GM18868 (cell line): ENCODE measurements around the gene AVPI1.
"Not testable (repeated sequence)": the region's sequence is repeated elsewhere in the genome, so short reads cannot be mapped to it uniquely, and the experiment has no call there.

Source experiments
- ATAC-seq: cut with Tn5 transposase; IDR thresholded peaks from one replicate; pipeline ENCODE4 v1.9.1; 2021; ENCODE audit warnings: mild to moderate bottlenecking, moderate library complexity; ENCODE audit not compliant: unreplicated experiment

AVPI1 gene

DNA sequence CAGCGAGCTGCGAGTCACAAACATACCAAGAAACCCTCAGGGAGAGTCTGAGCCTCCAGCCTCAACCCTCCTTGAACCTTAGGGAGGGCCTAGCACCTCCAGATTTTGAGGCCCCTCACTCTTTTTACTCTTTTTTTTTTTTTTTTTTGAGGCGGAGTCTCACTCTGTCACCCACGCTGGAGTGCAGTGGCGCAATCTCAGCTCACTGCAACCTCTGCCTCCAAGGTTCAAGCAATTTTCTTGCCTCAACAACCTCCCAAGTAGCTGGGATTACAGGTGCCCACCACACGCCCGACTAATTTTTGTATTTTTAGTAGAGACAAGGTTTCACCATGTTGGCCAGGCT is 2.7 kb downstream of the AVPI1 start:
- not testable (repeated sequence) for ATAC-seq

DNA sequence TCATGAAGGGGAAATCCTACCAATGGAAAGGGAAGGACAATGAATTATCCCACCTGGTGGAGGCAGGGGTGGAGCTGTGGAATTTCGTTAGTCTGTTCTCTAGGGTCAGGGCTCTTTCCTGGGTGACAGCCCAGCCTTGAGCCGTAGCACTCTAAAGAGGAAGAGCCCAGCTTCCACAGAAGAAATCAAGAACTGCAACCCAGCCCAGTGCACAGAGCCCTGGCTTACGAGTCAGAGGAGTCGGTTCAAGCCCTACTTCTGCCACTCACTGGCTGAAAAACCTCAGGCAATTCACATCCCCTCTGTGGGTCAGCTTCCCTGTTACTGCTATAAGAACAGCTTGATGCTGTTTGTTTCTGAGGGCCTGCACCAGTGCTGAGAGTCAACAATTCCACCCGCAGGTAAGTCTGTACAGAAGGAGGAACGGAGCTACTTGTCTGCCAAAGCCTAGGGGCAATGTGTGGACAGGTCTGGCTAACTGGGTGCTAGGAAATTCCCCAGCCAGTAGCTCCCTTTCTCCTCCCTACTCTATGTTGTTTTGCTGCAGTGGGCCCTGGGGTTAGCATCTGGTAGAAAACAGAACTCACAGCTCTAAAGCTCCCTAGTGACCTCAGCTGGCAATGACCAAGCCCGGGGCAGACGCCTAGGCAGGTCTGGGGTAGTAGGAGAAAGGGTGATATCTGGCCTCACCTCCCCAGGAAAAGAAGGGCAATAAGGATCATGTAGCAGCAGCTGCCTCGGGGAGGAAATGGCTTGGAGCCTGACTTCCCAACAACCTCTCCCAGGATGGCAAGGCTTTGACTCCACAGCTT is 3.3 kb downstream of the AVPI1 start:
- ATAC-seq, result no peak

DNA sequence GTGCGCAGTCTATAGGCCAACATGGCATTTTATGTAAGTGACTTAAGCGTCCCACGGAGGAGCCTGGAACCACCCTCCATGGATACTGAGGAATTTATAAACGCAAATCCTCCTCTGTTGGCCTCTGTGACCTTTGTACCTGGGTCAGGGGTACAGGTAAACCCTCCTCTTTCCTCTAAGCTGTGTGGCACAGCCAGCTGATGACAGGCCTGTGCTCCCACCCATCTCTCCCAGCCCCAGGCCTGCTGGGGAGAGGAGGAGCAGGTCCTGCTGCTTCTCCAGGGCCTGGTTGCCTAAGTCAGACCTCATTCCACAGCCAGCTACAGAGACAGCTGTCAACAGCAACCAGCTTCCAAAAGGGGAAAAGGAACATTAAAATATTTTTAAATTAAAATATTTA is 5.0 kb downstream of the AVPI1 start:
- ATAC-seq, result no peak

DNA sequence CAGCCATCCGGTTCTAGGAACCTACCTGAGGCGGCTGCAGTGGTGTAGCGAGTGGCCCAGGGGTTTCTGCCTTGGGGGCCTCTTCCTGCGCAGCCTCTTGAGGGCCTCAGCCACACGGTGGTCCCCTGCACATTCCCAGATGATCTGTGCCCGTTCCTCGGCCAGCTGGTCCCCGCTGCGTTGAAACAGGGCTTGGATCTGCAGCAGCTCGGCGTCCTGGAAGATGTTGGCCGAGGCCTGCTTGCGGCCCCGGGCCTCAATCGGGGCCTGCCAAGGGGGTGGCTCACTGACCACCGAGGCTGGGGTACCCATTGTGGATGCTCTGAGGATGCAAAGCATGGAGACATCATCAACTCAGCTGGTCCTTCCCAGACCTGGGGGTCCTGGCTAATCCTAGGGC is 7.4 kb downstream of the AVPI1 start:
- no peak for ATAC-seq

DNA sequence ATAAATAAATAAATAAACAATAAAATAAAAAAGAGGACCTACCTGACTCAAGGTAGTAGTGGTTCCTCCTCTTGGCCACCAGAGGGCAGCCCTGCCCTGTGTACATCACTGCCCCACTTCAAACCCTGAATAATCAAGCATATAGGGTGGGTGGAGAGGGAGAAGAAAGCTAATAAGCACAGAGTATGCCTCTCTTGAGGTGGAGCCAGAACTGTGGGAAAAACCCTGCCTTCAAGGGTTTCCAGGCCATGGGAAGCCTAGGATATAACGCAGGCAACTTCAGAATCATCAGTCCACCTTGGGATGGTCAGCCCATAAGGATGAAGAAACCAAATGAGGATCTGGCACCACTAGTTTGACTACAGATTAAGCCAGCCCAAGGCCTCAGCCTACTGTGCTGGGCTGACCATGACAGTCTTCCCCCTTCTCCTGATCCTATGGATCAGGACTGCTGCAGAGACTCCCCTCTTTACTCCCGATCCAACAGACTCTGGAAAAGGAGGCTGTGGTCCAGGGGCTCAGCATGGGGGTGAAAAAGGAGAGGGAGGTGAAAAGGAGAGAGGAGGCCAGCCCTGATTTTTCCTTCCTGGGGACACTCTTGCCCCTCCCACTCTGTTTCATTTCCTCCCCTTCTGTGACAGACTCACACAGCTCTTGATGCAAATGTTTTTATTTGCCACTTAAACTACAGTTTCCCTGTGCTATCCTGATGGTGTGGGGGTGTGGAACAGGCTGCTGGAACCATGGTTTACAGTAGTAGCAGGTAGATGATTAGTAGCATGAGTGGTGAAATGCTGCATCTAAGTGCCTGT is 10.1 kb downstream of the AVPI1 start:
- peak; percentile 78 for ATAC-seq

DNA sequence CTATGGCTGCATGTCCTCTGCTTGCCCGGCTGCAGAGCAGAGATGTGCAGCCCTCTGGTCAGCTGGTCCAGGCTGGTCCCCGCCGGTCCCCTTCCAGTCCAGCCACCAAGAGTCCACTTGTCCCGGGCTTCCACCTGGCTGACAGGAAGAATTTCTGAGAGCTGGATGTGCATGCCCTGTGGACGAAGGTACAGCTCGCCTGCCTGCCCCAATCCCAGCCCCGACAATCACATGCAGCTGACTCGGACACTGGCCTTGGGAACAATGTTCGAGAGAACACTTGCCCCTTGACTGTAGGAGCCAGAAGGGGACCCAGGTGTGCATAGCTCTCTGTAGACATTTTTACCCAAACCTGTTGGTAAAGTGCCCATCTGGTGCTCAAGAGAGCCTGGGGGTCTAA is 11.8 kb downstream of the AVPI1 start:
- ATAC-seq, result no peak

DNA sequence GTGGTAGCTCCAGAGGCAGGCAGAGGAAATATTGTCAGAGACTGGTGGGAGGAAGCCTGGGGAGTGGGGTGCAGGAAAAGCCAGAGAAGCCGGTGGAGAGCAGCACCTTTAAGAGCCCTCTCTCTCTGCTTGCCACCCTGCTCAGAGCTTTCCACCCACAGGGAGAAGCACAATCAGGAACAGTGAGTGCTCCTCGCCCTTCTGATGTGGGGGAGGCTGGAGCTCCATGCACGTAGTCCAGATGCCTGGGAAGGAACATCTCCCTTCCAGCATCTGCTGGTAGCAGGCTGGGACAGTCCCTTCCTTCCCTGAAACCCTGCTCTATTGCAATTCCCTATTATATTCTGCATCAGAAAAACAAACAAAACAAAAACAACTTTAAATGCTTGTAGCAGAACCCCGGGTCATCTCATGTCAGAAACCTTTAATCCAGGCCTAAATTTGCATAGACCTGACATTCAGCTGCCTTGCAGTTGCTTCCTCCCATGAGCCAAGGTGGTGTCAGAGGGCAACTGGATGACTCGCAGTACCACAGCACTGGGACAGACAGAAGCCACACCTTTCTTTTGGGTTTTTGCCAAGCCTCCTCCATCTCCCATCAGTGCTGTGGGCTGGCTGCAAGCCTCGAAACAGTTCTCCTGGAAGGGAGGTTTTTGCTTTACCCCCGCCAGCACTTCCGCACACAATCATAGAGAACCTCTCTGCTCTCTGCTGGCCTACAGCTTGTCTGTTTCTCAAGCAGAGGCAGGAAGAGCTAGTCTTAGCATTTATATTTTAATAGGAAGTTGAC is 13.1 kb downstream of the AVPI1 start:
- no peak for ATAC-seq

DNA sequence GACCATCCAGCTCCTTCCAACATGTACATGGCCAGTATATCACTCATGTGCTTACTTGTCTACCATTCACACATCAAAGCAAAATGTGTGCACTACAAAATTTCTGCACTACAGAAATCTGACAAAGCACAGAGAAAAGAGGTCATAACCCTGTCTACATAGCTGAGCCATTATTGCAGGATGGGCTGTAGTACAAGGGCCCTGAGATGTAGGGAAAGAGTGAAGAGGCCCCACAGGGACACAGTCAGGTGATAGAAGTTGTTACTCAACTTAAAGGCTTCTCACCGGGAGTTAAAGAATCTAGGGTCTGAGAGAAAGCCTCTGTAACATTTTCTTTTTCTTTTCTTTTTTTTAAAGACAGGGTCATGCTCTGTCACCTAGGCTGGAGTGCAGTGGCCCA is 17.5 kb downstream of the AVPI1 start:
- no peak for ATAC-seq

DNA sequence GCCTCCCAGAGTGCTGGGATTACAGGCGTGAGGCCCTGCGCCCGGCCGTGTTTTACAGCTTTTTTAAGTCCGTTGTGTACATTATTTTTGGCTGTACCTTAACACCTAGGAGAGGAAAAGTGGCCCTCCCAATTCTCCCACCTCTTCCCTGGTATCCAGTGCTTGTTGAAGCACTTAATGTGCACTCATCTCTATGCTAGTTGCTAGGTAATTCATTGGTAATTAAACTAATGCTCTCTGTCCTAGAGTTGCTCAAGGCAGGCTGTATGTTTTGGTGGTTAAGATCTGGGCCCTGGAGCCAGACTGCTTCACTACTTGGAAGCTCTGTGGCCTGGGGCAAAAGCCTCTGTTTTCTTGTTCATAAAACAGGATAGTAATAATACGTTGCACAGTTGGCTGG is 19.6 kb downstream of the AVPI1 start:
- no peak for ATAC-seq

DNA sequence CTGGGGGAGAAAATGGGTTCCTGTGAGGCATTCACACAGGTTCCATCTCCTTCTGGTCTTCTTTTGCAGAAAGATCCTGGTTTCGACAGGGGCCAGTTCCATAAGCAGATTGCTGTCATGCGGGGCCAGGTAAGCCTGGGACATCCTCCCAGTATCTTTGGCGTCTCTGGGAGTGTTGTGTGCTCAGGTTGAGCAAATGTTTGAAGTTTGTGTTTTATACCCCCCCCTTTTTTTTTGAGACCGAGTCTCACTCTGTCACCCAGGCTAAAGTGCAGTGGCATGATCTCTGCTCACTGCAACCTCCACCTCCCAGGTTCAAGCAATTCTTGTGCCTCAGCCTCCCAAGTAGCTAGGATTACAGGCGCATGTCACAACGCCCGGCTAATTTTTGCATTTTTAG is 20.0 kb downstream of the AVPI1 start:
- no peak for ATAC-seq

DNA sequence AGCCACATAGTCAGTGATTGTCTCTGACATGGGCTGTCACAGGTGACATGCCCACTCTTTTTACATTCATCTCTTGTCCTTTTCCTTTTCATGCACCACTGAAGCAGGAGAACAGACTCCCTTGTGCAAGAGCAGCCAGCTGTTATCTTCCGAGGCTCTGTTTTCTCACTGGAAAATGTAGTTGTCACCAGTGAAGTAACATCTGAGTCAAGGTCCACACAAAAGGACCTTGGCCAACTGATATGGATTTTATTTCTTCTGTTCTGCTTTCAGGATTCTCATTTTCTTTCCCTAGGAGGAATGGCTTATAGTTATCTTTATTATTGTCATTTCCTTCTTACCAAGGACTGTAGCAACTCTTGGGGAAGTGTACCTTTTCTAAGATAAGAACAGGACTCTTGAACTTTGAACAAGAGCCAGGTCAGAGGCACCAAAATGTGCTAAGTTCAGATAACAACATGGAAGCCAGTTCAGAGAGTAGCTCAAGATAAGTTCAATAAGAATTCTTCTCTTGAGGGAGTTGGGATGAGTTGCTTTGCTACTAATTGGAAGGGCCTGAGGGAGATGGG is 22.7 kb downstream of the AVPI1 start:
- ATAC-seq, result no peak

DNA sequence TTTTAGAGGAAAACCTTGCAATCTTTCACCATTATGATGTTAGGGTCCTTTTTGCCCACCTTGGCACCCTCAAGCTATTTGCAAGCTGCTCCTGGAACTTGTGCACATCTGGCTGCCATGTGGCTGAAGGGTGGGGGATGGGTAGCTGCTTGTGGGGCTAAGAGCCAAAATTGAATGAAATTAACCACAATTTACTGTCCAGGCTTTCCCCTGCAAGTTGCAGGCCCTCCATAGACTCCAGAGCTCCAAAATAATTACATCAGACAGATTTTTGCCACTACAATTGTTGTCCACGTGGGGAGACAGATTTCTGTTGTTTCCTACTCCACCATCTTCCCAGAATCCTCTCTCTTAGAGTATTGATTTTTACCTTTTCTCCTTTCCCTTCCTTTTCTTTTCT is 27.5 kb downstream of the AVPI1 start:
- no peak for ATAC-seq

DNA sequence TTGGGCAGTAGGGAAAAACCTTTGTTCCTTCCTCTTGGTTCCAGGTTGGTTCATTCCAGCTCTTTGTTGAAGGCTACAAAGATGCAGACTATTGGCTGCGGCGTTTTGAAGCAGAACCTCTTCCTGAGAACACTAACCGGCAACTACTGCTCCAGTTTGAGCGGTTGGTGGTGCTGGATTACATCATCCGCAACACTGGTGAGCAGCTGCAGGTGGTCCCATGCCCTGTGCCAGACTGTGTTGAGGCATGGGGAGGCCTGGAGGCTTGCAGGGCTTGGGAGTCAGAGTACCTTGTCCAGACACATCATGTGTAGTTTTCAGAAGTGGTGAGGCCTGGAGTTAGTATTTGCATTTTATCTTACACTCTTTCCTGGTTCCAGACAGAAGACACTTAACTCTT is 30.3 kb downstream of the AVPI1 start:
- ATAC-seq, result no peak

DNA sequence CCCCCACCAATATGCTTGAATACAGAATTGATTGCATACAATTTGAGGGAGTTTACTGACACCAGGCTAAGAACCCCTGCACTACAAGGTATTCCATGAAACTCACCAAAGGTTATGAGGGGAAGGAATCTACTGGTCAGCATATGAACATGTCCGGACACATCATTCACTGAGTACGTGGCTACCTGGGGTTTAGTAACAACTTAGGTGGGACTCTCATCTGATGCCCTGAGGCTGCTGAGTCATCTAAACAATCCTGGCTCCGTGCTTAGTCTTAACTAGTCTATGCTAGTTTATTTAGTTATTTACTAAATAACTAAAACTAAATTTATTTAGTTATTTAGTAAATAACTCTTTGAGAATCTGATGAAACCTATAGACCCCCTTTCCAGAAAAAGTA is 35.3 kb downstream of the AVPI1 start:
- no peak for ATAC-seq

DNA sequence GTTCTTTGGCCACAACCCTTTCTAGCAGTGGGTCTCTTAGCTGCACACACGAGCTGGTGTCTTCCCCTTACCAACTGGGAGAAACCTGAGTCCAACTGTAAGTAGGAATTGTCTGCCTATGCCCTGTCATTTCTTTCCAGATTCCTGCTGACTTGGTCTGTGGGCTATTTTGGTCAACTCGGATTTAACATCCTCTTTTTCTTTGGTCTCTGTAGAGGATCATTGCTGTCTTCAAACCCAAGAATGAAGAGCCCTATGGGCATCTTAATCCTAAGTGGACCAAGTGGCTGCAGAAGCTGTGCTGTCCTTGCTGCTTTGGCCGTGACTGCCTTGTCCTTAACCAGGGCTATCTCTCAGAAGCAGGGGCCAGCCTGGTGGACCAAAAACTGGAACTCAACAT is 36.3 kb downstream of the AVPI1 start:
- no peak for ATAC-seq

DNA sequence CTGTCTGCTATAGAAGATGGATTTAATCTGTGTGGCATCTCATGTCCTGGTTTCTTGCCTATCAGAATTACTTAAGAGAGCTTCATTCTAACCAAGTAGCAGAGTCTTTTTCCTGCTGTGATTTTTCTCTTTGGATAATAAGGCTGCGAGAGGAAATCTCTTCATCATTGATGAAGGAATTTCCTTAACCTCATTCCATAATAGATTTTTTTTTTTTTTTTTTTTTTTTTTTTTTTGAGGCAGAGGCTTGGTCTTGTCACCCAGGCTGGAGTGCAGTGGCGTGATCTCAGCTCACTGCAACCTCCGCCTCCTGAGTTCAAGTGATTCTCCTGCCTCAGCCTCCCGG is 37.7 kb downstream of the AVPI1 start:
- not testable (repeated sequence) for ATAC-seq

DNA sequence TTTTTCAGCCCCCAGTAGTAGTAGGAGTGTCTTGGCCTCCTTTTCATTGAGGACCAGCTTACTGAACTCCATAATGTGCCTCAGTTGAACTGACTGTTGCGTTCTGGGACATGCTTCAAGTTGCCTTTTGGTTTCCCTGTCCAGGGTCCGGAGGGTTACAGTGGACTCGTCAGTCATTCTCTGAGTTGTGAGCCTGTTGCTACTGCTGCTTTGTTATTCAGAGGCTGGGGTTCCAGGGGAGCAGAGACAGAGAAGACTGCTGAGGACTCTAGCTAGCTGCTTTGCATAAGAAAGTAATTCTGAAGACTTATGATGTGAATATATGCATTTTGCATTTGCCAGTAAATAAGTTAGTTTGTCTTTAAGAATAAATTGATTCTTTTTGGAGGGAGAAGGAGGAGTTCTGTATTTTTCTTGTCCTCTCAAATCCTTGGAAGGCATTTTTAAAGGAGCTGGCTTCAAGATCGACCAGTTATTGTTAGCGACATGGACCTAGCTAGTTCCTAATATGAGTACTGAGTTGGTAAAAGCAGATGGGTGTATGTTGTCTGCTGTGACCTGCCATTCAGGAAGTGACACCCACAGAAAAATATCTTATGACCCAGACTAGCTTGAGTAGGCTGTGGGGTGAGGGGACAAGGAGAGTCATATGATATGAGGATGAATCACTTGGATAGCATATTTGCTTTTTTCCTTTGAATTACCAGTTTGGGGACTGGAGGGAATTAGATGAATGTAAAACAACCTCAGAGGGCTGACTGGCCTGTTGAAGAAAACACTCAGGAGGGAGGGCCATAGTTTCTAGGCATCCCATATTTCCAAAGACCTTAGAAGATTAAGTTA is 38.3 kb downstream of the AVPI1 start:
- ATAC-seq, result no peak

DNA sequence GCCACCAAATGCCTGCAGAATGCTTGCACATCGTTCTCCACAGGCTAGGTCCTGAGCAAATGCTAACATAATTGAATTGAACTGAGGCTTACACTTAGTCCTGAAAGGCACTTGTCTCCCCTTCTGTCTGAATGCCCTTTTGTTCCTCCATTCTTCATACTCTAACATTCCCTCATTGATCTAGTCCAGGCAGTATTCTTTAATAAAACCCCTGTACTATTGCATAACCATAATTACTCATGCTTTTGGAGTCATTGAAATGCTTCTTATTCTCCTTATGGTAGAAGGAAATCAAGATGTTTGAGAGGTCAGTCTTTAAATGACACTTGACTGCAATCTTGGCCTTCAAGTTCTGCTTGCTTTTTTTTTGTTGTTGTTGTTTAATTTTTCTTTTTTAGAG is 39.5 kb downstream of the AVPI1 start:
- no peak for ATAC-seq

DNA sequence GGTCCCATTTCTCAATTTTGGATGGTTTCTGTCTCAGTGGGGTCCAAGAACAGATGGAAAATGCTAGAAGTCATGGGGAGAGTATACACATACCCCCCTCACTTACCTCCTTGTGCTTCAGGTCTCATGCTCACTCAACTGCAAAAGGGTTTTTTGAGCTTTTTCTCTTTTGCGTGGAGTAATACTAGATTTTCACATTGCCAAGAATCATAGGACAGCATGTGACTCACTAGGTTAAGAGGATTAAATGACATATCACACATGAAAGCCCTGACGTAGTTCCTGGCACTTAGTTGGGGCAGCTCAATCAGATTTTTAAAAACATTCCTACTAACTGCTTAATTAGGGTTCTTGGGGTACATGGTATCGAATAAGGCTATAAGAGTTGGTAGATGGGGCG is 42.1 kb downstream of the AVPI1 start:
- ATAC-seq, result no peak

DNA sequence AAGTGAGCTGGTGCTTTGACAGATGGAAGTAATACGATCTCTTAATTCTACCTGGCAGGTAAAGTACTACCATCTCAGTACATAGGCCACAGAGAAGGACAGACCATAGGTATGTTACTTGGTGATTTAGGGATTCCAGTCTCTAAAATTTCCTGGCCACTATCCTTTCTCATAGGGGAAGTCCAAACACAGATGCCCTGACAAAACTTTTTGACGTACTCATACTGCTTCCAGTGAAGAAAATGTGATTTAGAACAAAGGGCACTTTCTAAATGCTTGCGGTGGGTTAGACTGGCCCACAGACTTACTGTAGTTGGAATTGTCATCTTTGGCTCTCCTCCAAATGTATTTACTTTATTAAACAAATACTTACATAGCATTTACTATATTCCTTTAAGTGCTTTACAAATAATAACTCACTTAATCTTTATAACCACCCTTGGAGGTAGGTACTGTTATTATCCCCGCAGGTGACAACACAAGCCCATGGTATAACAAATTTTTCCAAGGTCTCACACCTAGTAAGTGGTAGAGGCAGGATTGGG is 43.5 kb downstream of the AVPI1 start:
- ATAC-seq, result no peak
